Ishikawa (cell line): Measurements from ENCODE around the gene MFRP.

Experiments
- FOXM1 ChIP-seq: IDR thresholded peaks from 2 replicates; pipeline ENCODE4 v1.6.1; 2012; ENCODE audit warnings: low read depth, borderline replicate concordance
- TCF12 ChIP-seq: IDR thresholded peaks from 2 replicates; pipeline ENCODE4 v1.6.1; 2012; ENCODE audit warnings: low read depth
- TF ChIP-seq, protein P1 (sequence below): IDR thresholded peaks from 2 replicates; pipeline ENCODE4 v1.6.1; 2012
- TF ChIP-seq, protein P2 (sequence below): IDR thresholded peaks from 2 replicates; pipeline ENCODE4 v1.6.1; 2012; ENCODE audit warnings: low read depth, mild to moderate bottlenecking
- TF ChIP-seq, protein P3 (sequence below): IDR thresholded peaks from 2 replicates; pipeline ENCODE4 v1.6.1; 2012

DNA sequence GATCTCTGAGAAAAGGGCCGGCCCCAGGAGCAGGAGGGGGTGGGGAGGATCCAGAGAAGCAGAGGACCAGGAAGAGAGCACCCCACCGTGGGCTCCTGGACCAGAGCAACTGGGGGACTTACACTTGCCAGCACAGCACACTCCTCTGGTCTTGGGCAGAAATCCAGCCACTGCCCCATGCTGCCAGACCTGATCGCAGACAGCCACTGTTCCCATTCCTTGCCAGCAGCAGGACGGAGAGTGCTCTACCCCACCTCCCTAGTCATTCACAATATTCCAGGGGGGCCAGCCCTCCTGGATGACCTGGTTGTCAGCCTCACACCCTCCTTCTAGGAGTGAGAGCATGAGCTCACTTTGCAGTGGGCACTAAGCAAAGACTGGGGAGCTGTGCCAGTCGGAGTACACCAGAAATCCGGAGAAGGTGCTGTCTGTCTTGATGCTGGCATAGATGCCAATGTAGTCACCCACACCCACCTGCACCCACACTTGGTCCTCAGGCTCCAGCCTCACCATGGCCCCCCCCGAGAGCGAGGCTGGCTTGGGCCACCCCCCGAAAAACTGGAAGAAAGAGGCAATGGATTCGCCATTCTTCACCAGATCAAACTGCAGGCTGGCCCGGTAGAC is 7.4 kb downstream of the MFRP start:
- TF ChIP-seq FOXM1 (no peak), TCF12 (no peak)
- TF ChIP-seq, protein P1, sequence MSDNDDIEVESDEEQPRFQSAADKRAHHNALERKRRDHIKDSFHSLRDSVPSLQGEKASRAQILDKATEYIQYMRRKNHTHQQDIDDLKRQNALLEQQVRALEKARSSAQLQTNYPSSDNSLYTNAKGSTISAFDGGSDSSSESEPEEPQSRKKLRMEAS: no peak
- TF ChIP-seq, protein P2, sequence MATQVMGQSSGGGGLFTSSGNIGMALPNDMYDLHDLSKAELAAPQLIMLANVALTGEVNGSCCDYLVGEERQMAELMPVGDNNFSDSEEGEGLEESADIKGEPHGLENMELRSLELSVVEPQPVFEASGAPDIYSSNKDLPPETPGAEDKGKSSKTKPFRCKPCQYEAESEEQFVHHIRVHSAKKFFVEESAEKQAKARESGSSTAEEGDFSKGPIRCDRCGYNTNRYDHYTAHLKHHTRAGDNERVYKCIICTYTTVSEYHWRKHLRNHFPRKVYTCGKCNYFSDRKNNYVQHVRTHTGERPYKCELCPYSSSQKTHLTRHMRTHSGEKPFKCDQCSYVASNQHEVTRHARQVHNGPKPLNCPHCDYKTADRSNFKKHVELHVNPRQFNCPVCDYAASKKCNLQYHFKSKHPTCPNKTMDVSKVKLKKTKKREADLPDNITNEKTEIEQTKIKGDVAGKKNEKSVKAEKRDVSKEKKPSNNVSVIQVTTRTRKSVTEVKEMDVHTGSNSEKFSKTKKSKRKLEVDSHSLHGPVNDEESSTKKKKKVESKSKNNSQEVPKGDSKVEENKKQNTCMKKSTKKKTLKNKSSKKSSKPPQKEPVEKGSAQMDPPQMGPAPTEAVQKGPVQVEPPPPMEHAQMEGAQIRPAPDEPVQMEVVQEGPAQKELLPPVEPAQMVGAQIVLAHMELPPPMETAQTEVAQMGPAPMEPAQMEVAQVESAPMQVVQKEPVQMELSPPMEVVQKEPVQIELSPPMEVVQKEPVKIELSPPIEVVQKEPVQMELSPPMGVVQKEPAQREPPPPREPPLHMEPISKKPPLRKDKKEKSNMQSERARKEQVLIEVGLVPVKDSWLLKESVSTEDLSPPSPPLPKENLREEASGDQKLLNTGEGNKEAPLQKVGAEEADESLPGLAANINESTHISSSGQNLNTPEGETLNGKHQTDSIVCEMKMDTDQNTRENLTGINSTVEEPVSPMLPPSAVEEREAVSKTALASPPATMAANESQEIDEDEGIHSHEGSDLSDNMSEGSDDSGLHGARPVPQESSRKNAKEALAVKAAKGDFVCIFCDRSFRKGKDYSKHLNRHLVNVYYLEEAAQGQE: no peak
- TF ChIP-seq, protein P3, sequence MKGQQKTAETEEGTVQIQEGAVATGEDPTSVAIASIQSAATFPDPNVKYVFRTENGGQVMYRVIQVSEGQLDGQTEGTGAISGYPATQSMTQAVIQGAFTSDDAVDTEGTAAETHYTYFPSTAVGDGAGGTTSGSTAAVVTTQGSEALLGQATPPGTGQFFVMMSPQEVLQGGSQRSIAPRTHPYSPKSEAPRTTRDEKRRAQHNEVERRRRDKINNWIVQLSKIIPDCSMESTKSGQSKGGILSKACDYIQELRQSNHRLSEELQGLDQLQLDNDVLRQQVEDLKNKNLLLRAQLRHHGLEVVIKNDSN: no peak
